ENCODE results near the gene ZBTB8OS.
"Not testable (repeated sequence)": the region's sequence is repeated elsewhere in the genome, so short reads cannot be mapped to it uniquely, and the experiment has no call there.

ZBTB8OS gene

GRCh38 chr1:32650248-32650751, at the start of gene ZBTB8OS:
TSS of gene ZBTB8OS (minus strand) at chr1:32650550. CDS start at chr1:32650529, 21 bp downstream.
- peaks cover 0 to 20% of the 10 kb centered on the region in 2 donors for H3K36me3 ChIP-seq (ENCODE audit: control insufficient read depth in 1 of 2, insufficient read depth in 2 of 2, low read length in 2 of 2)

GRCh38 chr1:32696996-32697395, 46.6 kb upstream of the ZBTB8OS start:
- H3K4me1 ChIP-seq (ENCODE audit: control insufficient read depth in 1 of 2, insufficient read depth in 2 of 2, low read length in 2 of 2), result peaks cover 24 to 25% of the 10 kb centered on the region in 2 donors
- H3K9ac ChIP-seq (ENCODE audit: low read depth in 1 of 2, low read length in 2 of 2); H3K27ac ChIP-seq (ENCODE audit: low read depth, low read length); H3K27me3 ChIP-seq (ENCODE audit: control insufficient read depth in 1 of 2, insufficient read depth in 2 of 2, low read length in 2 of 2); H3K4me3 ChIP-seq (ENCODE audit: low read depth in 1 of 2, low read length in 2 of 2); H3K9me3 ChIP-seq (ENCODE audit: control insufficient read depth in 1 of 2, low read length in 2 of 2); H3K36me3 ChIP-seq (ENCODE audit: control insufficient read depth in 1 of 2, insufficient read depth in 2 of 2, low read length in 2 of 2): not testable (repeated sequence)

More at GRCh38 chr1:32650248-32650751, at the start of gene ZBTB8OS:
- no peaks in the 10 kb centered on the region for H3K27me3 ChIP-seq (ENCODE audit: control insufficient read depth in 1 of 2, insufficient read depth in 2 of 2, low read length in 2 of 2)
- peak within 1 kb of the TSS; percentile 88 to 94 for H3K9ac ChIP-seq (ENCODE audit: low read depth in 1 of 2, low read length in 2 of 2)
- peak within 1 kb of the TSS; percentile 91 to 93 for H3K4me3 ChIP-seq (ENCODE audit: low read depth in 1 of 2, low read length in 2 of 2)
- H3K4me1 ChIP-seq (ENCODE audit: control insufficient read depth in 1 of 2, insufficient read depth in 2 of 2, low read length in 2 of 2), result peaks cover 11 to 33% of the 10 kb centered on the region in 2 donors
- peak within 1 kb of the TSS; percentile 98 for H3K27ac ChIP-seq (ENCODE audit: low read depth, low read length)
- no peaks in the 10 kb centered on the region for H3K9me3 ChIP-seq (ENCODE audit: control insufficient read depth in 1 of 2, low read length in 2 of 2)

- H3K4me1 ChIP-seq (ENCODE audit: control insufficient read depth in 1 of 2, insufficient read depth in 2 of 2, low read length in 2 of 2), result peaks cover 15% of the 10 kb centered on the region in 2 donors
- no peak overlapping the region for H3K4me3 ChIP-seq (ENCODE audit: low read depth in 1 of 2, low read length in 2 of 2)
- H3K27me3 ChIP-seq (ENCODE audit: control insufficient read depth in 1 of 2, insufficient read depth in 2 of 2, low read length in 2 of 2), result no peaks in the 10 kb centered on the region
- H3K9me3 ChIP-seq (ENCODE audit: control insufficient read depth in 1 of 2, low read length in 2 of 2), result no peaks in the 10 kb centered on the region
- H3K27ac ChIP-seq (ENCODE audit: low read depth, low read length), result no peak overlapping the region
- no peaks in the 10 kb centered on the region for H3K36me3 ChIP-seq (ENCODE audit: control insufficient read depth in 1 of 2, insufficient read depth in 2 of 2, low read length in 2 of 2)
- no peak overlapping the region for H3K9ac ChIP-seq (ENCODE audit: low read depth in 1 of 2, low read length in 2 of 2)
Measured at GRCh38 chr1:32696041-32696440, 45.7 kb upstream of the ZBTB8OS start.

GRCh38 chr1:32695098-32695904, 45.0 kb upstream of the ZBTB8OS start:
- peaks cover 15% of the 10 kb centered on the region in 2 donors for H3K4me1 ChIP-seq (ENCODE audit: control insufficient read depth in 1 of 2, insufficient read depth in 2 of 2, low read length in 2 of 2)
- no peak overlapping the region for H3K27ac ChIP-seq (ENCODE audit: low read depth, low read length)
- H3K9ac ChIP-seq (ENCODE audit: low read depth in 1 of 2, low read length in 2 of 2), result no peak overlapping the region
- H3K36me3 ChIP-seq (ENCODE audit: control insufficient read depth in 1 of 2, insufficient read depth in 2 of 2, low read length in 2 of 2), result no peaks in the 10 kb centered on the region
- no peaks in the 10 kb centered on the region for H3K27me3 ChIP-seq (ENCODE audit: control insufficient read depth in 1 of 2, insufficient read depth in 2 of 2, low read length in 2 of 2)
- H3K9me3 ChIP-seq (ENCODE audit: control insufficient read depth in 1 of 2, low read length in 2 of 2), result no peaks in the 10 kb centered on the region
- H3K4me3 ChIP-seq (ENCODE audit: low read depth in 1 of 2, low read length in 2 of 2), result no peak overlapping the region

GRCh38 chr1:32693455-32694174, 43.3 kb upstream of the ZBTB8OS start:
- Histone ChIP-seq H3K27ac (ENCODE audit: low read depth, low read length) (no peak overlapping the region), H3K9ac (ENCODE audit: low read depth in 1 of 2, low read length in 2 of 2) (no peak overlapping the region), H3K9me3 (ENCODE audit: control insufficient read depth in 1 of 2, low read length in 2 of 2) (no peaks in the 10 kb centered on the region)

GRCh38 chr1:32686387-32686786, 36.0 kb upstream of the ZBTB8OS start:
- no peak overlapping the region for H3K9ac ChIP-seq (ENCODE audit: low read depth in 1 of 2, low read length in 2 of 2)
- no peak overlapping the region for H3K4me3 ChIP-seq (ENCODE audit: low read depth in 1 of 2, low read length in 2 of 2)
- no peaks in the 10 kb centered on the region for H3K9me3 ChIP-seq (ENCODE audit: control insufficient read depth in 1 of 2, low read length in 2 of 2)
- H3K27me3 ChIP-seq (ENCODE audit: control insufficient read depth in 1 of 2, insufficient read depth in 2 of 2, low read length in 2 of 2), result no peaks in the 10 kb centered on the region
- H3K36me3 ChIP-seq (ENCODE audit: control insufficient read depth in 1 of 2, insufficient read depth in 2 of 2, low read length in 2 of 2), result peaks cover 6 to 19% of the 10 kb centered on the region in 2 donors
- H3K4me1 ChIP-seq (ENCODE audit: control insufficient read depth in 1 of 2, insufficient read depth in 2 of 2, low read length in 2 of 2), result peaks cover 4 to 26% of the 10 kb centered on the region in 2 donors
- H3K27ac ChIP-seq (ENCODE audit: low read depth, low read length), result no peak overlapping the region

More at GRCh38 chr1:32693455-32694174, 43.3 kb upstream of the ZBTB8OS start:
- H3K4me3 ChIP-seq (ENCODE audit: low read depth in 1 of 2, low read length in 2 of 2), result no peak overlapping the region
- no peaks in the 10 kb centered on the region for H3K27me3 ChIP-seq (ENCODE audit: control insufficient read depth in 1 of 2, insufficient read depth in 2 of 2, low read length in 2 of 2)
- H3K36me3 ChIP-seq (ENCODE audit: control insufficient read depth in 1 of 2, insufficient read depth in 2 of 2, low read length in 2 of 2), result no peaks in the 10 kb centered on the region
- H3K4me1 ChIP-seq (ENCODE audit: control insufficient read depth in 1 of 2, insufficient read depth in 2 of 2, low read length in 2 of 2), result peaks cover 15% of the 10 kb centered on the region in 2 donors

- Histone ChIP-seq H3K27ac (ENCODE audit: low read depth, low read length) (no peak overlapping the region), H3K36me3 (ENCODE audit: control insufficient read depth in 1 of 2, insufficient read depth in 2 of 2, low read length in 2 of 2) (peaks cover 7 to 20% of the 10 kb centered on the region in 2 donors), H3K27me3 (ENCODE audit: control insufficient read depth in 1 of 2, insufficient read depth in 2 of 2, low read length in 2 of 2) (no peaks in the 10 kb centered on the region), H3K9ac (ENCODE audit: low read depth in 1 of 2, low read length in 2 of 2) (no peak overlapping the region), H3K4me1 (ENCODE audit: control insufficient read depth in 1 of 2, insufficient read depth in 2 of 2, low read length in 2 of 2) (peaks cover 4 to 33% of the 10 kb centered on the region in 2 donors), H3K9me3 (ENCODE audit: control insufficient read depth in 1 of 2, low read length in 2 of 2) (no peaks in the 10 kb centered on the region), H3K4me3 (ENCODE audit: low read depth in 1 of 2, low read length in 2 of 2) (no peak overlapping the region)
Measured at GRCh38 chr1:32685498-32685897, 35.1 kb upstream of the ZBTB8OS start.

- Histone ChIP-seq H3K4me3 (ENCODE audit: low read depth in 1 of 2, low read length in 2 of 2) (no peak overlapping the region), H3K4me1 (ENCODE audit: control insufficient read depth in 1 of 2, insufficient read depth in 2 of 2, low read length in 2 of 2) (peaks cover 4 to 33% of the 10 kb centered on the region in 2 donors), H3K9ac (ENCODE audit: low read depth in 1 of 2, low read length in 2 of 2) (no peak overlapping the region), H3K9me3 (ENCODE audit: control insufficient read depth in 1 of 2, low read length in 2 of 2) (no peaks in the 10 kb centered on the region), H3K27me3 (ENCODE audit: control insufficient read depth in 1 of 2, insufficient read depth in 2 of 2, low read length in 2 of 2) (no peaks in the 10 kb centered on the region), H3K36me3 (ENCODE audit: control insufficient read depth in 1 of 2, insufficient read depth in 2 of 2, low read length in 2 of 2) (peaks cover 9 to 24% of the 10 kb centered on the region in 2 donors), H3K27ac (ENCODE audit: low read depth, low read length) (no peak overlapping the region)
Measured at GRCh38 chr1:32684167-32684811, 33.9 kb upstream of the ZBTB8OS start.

GRCh38 chr1:32683397-32683796, 33.0 kb upstream of the ZBTB8OS start:
- H3K27ac ChIP-seq (ENCODE audit: low read depth, low read length), result no peak overlapping the region
- H3K4me3 ChIP-seq (ENCODE audit: low read depth in 1 of 2, low read length in 2 of 2), result no peak overlapping the region
- H3K27me3 ChIP-seq (ENCODE audit: control insufficient read depth in 1 of 2, insufficient read depth in 2 of 2, low read length in 2 of 2), result no peaks in the 10 kb centered on the region
- peaks cover 4 to 33% of the 10 kb centered on the region in 2 donors for H3K4me1 ChIP-seq (ENCODE audit: control insufficient read depth in 1 of 2, insufficient read depth in 2 of 2, low read length in 2 of 2)
- peaks cover 11 to 30% of the 10 kb centered on the region in 2 donors for H3K36me3 ChIP-seq (ENCODE audit: control insufficient read depth in 1 of 2, insufficient read depth in 2 of 2, low read length in 2 of 2)
- no peaks in the 10 kb centered on the region for H3K9me3 ChIP-seq (ENCODE audit: control insufficient read depth in 1 of 2, low read length in 2 of 2)
- no peak overlapping the region for H3K9ac ChIP-seq (ENCODE audit: low read depth in 1 of 2, low read length in 2 of 2)

Data from duodenal mucosa (tissue), 2 donors.